ENCODE data around the gene CYTL1. TPM values are rescaled to one million over a fixed set of nuclear protein-coding genes. Genes with fewer than 3 reads are reported as not detected.

The CYTL1 gene
- total RNA-seq, 2 donors from 2014 or later, result 3.1 TPM; not detected in 1

DNA sequence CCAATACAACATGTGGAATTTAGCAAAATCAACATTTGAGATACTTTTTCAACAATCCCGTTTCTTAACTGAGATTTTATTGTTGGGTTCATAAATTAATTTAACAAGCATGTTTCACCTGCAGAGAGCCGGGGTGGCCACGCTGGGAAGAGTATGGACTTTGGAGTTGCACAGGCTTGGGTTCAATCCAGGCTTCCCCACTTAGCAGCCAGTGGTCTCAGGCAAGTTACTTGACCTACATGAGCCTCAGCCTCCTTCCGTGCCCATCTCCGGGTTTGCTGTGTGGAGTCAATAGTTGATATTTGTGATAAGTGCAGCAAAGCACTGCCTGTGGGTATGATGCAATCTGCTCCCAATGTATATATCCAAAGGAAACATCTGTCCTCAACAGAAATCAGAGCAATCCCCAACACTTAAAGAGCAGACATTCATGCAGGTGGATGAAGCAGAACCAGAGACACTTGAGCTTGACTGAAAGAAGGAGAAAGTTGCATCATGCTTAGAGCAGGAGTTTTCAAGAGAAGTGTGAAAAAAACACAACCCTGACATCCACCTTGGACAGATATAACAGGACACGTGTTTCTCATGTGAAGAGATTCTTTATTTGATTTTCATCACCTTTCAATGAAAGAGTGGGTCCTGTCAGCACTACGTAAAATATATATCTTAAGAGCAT is 5.1 kb downstream of the CYTL1 start:
- no peak overlapping the region for H3K4me3 ChIP-seq
- DNase-seq (no peak), ATAC-seq (no peak)
- intact Hi-C loops (cut with DNase I), result no loop called here
- no peaks in the 10 kb centered on the region for H3K9me3 ChIP-seq
- H3K36me3 ChIP-seq (replicated peaks in 1 of 2; ENCODE audit: insufficient read depth in 1 of 2, low read depth in 2 of 2), result no peaks in the 10 kb centered on the region
- no peaks in the 10 kb centered on the region for H3K27me3 ChIP-seq
- H3K27ac ChIP-seq, result no peak overlapping the region
- 46 to 62% methylated on average over 7 of the region's 7 CpGs for WGBS, 2 donors
- no peak for TF ChIP-seq POLR2A (IDR thresholded peaks at IDR 0.05)
- TF ChIP-seq, protein P1, sequence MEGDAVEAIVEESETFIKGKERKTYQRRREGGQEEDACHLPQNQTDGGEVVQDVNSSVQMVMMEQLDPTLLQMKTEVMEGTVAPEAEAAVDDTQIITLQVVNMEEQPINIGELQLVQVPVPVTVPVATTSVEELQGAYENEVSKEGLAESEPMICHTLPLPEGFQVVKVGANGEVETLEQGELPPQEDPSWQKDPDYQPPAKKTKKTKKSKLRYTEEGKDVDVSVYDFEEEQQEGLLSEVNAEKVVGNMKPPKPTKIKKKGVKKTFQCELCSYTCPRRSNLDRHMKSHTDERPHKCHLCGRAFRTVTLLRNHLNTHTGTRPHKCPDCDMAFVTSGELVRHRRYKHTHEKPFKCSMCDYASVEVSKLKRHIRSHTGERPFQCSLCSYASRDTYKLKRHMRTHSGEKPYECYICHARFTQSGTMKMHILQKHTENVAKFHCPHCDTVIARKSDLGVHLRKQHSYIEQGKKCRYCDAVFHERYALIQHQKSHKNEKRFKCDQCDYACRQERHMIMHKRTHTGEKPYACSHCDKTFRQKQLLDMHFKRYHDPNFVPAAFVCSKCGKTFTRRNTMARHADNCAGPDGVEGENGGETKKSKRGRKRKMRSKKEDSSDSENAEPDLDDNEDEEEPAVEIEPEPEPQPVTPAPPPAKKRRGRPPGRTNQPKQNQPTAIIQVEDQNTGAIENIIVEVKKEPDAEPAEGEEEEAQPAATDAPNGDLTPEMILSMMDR (IDR thresholded peaks at IDR 0.05), result no peak
- no peaks in the 10 kb centered on the region for H3K4me1 ChIP-seq

DNA sequence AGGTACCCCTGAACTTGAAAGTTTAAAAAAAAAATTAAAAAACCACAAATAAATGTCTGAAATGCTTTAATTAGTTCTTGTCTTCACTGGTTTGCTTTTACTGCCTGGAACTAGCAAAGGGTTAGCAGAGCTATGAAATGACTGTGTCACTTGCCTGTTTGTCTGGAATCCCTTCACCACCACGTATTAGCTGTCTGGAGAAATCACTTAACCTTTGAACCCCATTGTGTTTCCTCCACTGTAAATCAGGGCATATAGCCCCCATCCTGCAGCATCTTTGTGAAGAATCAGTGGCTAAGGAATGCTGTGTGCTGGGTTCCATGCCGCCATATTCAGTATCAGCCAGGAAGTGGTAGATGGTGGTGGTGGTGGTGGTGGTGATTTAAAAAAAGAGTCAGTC is 6.3 kb downstream of the CYTL1 start:
- H3K27me3 ChIP-seq, result no peaks in the 10 kb centered on the region
- WGBS, 2 donors, result 51 to 66% methylated on average over 2 of the region's 2 CpGs
- no peak for TF ChIP-seq POLR2A (IDR thresholded peaks at IDR 0.05)
- TF ChIP-seq, protein P1 (IDR thresholded peaks at IDR 0.05), result no peak
- DNase-seq (no peak), ATAC-seq (no peak)
- no peak overlapping the region for H3K27ac ChIP-seq
- H3K9me3 ChIP-seq, result no peaks in the 10 kb centered on the region
- no peaks in the 10 kb centered on the region for H3K4me1 ChIP-seq
- intact Hi-C loops (cut with DNase I), result no loop called here
- no peaks in the 10 kb centered on the region for H3K36me3 ChIP-seq (replicated peaks in 1 of 2; ENCODE audit: insufficient read depth in 1 of 2, low read depth in 2 of 2)
- H3K4me3 ChIP-seq, result no peak overlapping the region

DNA sequence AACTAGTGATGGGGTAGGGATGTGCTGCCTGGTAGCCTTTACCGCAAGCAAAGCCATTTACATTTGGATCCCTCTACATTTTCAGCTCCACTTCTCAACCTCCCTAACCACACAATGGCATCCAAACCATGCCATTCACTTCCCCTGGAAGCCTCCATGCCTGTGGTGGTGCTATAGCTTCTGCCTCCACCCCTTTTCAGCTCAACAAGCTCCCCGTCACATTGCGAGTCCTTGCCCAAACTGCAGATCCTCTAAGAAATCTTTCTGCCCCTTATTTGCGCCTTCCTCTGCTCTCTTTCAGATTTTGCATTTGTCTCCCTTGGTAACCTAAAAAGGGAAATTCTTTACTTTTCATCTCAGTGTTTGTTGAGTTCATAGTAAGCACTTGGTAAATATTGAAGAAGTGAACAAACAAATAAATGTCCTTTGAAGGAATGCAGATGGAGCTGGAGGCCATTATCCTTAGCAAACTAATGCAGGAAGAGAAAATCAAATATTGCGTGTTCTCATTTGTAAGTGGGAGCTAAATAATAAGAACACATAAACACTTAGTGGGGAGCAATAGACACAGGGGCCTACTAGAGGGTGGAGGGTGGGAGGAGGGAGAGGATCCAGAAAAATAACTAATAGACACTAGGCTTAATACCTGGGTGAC is 6.9 kb downstream of the CYTL1 start:
- Histone ChIP-seq H3K4me1 (no peaks in the 10 kb centered on the region), H3K4me3 (no peak overlapping the region), H3K27ac (no peak overlapping the region), H3K27me3 (no peaks in the 10 kb centered on the region), H3K36me3 (replicated peaks in 1 of 2; ENCODE audit: insufficient read depth in 1 of 2, low read depth in 2 of 2) (no peaks in the 10 kb centered on the region), H3K9me3 (no peaks in the 10 kb centered on the region)
- intact Hi-C loops (cut with DNase I), result no loop called here
- TF ChIP-seq POLR2A (IDR thresholded peaks at IDR 0.05), result no peak
- TF ChIP-seq, protein P1 (IDR thresholded peaks at IDR 0.05), result no peak
- no peak for DNase-seq
- WGBS, 2 donors, result 64 to 85% methylated on average over 5 of the region's 5 CpGs
- ATAC-seq, result no peak

DNA sequence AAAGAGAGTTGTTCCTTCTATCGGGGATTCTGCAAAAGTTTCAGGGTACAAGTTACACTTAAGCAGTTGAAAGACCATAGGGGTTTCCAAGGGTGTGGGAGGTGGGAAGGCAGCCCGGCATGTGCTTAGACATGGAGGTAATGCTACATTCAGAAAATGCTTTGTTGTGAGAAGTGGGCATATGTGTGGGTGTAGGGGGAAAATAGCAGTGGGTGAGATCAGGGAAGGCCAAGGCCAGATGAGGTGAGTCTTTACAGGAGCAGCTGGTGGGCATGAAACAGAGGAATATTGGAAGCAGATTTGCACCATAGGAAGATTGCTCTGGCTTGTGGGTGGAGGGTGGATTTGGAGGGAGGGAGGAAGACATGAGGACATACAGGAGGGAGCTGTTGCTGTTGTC is 8.3 kb downstream of the CYTL1 start:
- WGBS, 2 donors, result 72 to 82% methylated on average over 2 of the region's 2 CpGs

More for the DNA sequence above, 8.3 kb downstream of the CYTL1 start:
- DNase-seq, result no peak
- Histone ChIP-seq H3K36me3 (replicated peaks in 1 of 2; ENCODE audit: insufficient read depth in 1 of 2, low read depth in 2 of 2) (no peaks in the 10 kb centered on the region), H3K9me3 (no peaks in the 10 kb centered on the region), H3K27ac (no peak overlapping the region), H3K27me3 (no peaks in the 10 kb centered on the region), H3K4me3 (no peak overlapping the region), H3K4me1 (no peaks in the 10 kb centered on the region)
- no peak for ATAC-seq
- intact Hi-C loops (cut with DNase I), result no loop called here
- TF ChIP-seq, protein P1 (IDR thresholded peaks at IDR 0.05), result no peak
- no peak for TF ChIP-seq POLR2A (IDR thresholded peaks at IDR 0.05)

Data from body of pancreas (tissue), 4 donors.